ENCODE measurements around the gene TM4SF4. TPM values are rescaled to one million over a fixed set of nuclear protein-coding genes. Genes with fewer than 3 reads are reported as not detected.

TM4SF4 gene
- total and polyA plus RNA-seq, 2 of the 8 experiments (the other 6 are each of a cell fraction or from before 2014, with no cell fraction given): not detected

DNA sequence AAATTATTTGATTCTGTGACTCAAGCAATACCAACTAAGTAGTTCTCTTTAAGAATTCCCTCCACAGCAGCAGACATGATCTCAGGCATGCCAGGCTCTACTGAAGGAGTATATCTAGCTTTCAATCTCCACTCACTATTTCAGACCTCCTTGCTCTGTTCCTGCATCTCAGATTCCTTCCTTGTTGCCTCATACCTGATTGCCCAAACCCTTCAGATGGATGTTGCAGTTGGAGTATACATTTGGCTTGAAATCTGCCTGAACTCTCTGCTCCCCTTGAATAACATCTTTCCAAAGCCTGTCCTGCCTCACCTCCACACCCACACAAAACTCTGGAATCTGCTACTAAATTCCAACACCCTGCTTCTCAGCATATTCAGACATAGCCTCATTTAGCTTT lies 19.8 kb upstream of the TM4SF4 start:
- H3K79me2 ChIP-seq (ENCODE audit: control insufficient read depth in 1 of 2, insufficient read depth in 2 of 2, low read length in 2 of 2): no peaks in the 10 kb centered on the region
- no peak for DNase-seq (ENCODE audit: low read depth in 1 of 2, low spot score in 2 of 2)
- no peak overlapping the region for H3K56ac ChIP-seq (replicated peaks; ENCODE audit: insufficient read length, low read depth, low read length)
- no peak overlapping the region for H3K4me3 ChIP-seq (ENCODE audit: extremely low read depth in 1 of 4, insufficient read depth in 2 of 4, low read depth in 3 of 4, low read length in 4 of 4)
- CTCF ChIA-PET (ENCODE audit: partially characterized antibody): interaction anchor here (0.8 to 2.0 kb wide), 5 partner anchors 10 to 103 kb away, joined by 3 to 6 read pairs (median 3); no protein-coding TSS in a partner anchor
- no peak overlapping the region for H4K91ac ChIP-seq (replicated peaks; ENCODE audit: insufficient read length, low read length)
- TF ChIP-seq CTBP2 (IDR thresholded peaks at IDR 0.05; ENCODE audit: borderline replicate concordance, insufficient read depth, insufficient read length, low read length) (no peak), E2F6 (IDR thresholded peaks at IDR 0.05) (no peak), NRF1 (IDR thresholded peaks at IDR 0.05; ENCODE audit: low read depth, low read length) (no peak), ASH2L (IDR thresholded peaks at IDR 0.05; ENCODE audit: low read length) (no peak), EGR1 (IDR thresholded peaks at IDR 0.05; ENCODE audit: borderline replicate concordance, low read depth, low read length) (no peak), KDM1A (IDR thresholded peaks at IDR 0.05; ENCODE audit: borderline replicate concordance, low read length) (no peak), SIX5 (IDR thresholded peaks at IDR 0.05; ENCODE audit: low read depth, low read length) (no peak), POU5F1 (IDR thresholded peaks at IDR 0.05; ENCODE audit: low read depth, low read length) (no peak), CHD1 (IDR thresholded peaks at IDR 0.05; ENCODE audit: low read depth, low read length) (no peak), YY1 (IDR thresholded peaks at IDR 0.05; ENCODE audit: low read depth, low read length) (no peak), MAFK (IDR thresholded peaks at IDR 0.05; ENCODE audit: low read depth, low read length) (no peak), CBX8 (IDR thresholded peaks at IDR 0.05; ENCODE audit: borderline replicate concordance, low read depth, low read length) (no peak), EZH2 (IDR thresholded peaks at IDR 0.05; ENCODE audit: low read depth, low read length, severe bottlenecking) (no peak)
- TF ChIP-seq, protein P1, sequence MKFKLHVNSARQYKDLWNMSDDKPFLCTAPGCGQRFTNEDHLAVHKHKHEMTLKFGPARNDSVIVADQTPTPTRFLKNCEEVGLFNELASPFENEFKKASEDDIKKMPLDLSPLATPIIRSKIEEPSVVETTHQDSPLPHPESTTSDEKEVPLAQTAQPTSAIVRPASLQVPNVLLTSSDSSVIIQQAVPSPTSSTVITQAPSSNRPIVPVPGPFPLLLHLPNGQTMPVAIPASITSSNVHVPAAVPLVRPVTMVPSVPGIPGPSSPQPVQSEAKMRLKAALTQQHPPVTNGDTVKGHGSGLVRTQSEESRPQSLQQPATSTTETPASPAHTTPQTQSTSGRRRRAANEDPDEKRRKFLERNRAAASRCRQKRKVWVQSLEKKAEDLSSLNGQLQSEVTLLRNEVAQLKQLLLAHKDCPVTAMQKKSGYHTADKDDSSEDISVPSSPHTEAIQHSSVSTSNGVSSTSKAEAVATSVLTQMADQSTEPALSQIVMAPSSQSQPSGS (IDR thresholded peaks at IDR 0.05; ENCODE audit: low read length): no peak
- H3K23me2 ChIP-seq (ENCODE audit: low read depth, low read length): no peaks in the 10 kb centered on the region
- no peak overlapping the region for H2AK5ac ChIP-seq (ENCODE audit: low read depth, low read length)
- no peak overlapping the region for H2AFZ ChIP-seq (ENCODE audit: low read length)
- H2BK20ac ChIP-seq (ENCODE audit: low read length): no peak overlapping the region
- no peaks in the 10 kb centered on the region for H3K79me1 ChIP-seq (ENCODE audit: low read depth, low read length)
- no peak overlapping the region for H3K18ac ChIP-seq (ENCODE audit: extremely low read depth, low read length)
- no peak overlapping the region for H2BK12ac ChIP-seq (ENCODE audit: low read depth, low read length)
- POLR2A ChIA-PET (ENCODE audit: partially characterized antibody): no interaction called here
- H3K4ac ChIP-seq (replicated peaks; ENCODE audit: insufficient read length, low read depth, low read length): no peak overlapping the region
- H3K4me1 ChIP-seq (replicated peaks in 1 of 4; ENCODE audit: control insufficient read depth in 3 of 4, insufficient read depth in 4 of 4, low read length in 3 of 4): no peaks in the 10 kb centered on the region
- H4K5ac ChIP-seq (ENCODE audit: insufficient read length, low read depth, low read length): no peak overlapping the region
- no peak overlapping the region for H3K4me2 ChIP-seq (ENCODE audit: insufficient read depth in 1 of 2, low read depth in 2 of 2, low read length in 2 of 2)
- no peak overlapping the region for H2BK15ac ChIP-seq (ENCODE audit: low read length)
- no peak overlapping the region for H4K8ac ChIP-seq (ENCODE audit: extremely low read depth, insufficient read depth, low read length)
- no peak overlapping the region for H3K9ac ChIP-seq (replicated peaks in 1 of 4; ENCODE audit: extremely low read depth in 1 of 4, low read depth in 3 of 4, low read length in 3 of 4)
- no peaks in the 10 kb centered on the region for H3K27me3 ChIP-seq (replicated peaks in 1 of 4; ENCODE audit: control insufficient read depth in 3 of 4, extremely low read depth in 1 of 4, insufficient read depth in 3 of 4, low read length in 3 of 4)
- no peak overlapping the region for H3K23ac ChIP-seq (ENCODE audit: insufficient read length)
- no peak overlapping the region for H2BK120ac ChIP-seq (replicated peaks; ENCODE audit: low read depth, low read length)
- H3K9me3 ChIP-seq (ENCODE audit: insufficient read depth in 2 of 2, low read depth in 1 of 2, low read length in 1 of 2): peaks cover 17 to 24% of the 10 kb centered on the region in 2 experiments
- H2BK5ac ChIP-seq (ENCODE audit: low read depth, low read length): no peak overlapping the region
- no peaks in the 10 kb centered on the region for H4K20me1 ChIP-seq (replicated peaks in 1 of 2; ENCODE audit: control insufficient read depth in 1 of 2, insufficient read depth in 2 of 2, low read length in 2 of 2)
- no peak for FAIRE-seq
- no peaks in the 10 kb centered on the region for H3K36me3 ChIP-seq (ENCODE audit: control insufficient read depth in 2 of 4, insufficient read depth in 4 of 4, low read length in 3 of 4)
- H3K14ac ChIP-seq (ENCODE audit: insufficient read length): no peak overlapping the region
- H3K27ac ChIP-seq (ENCODE audit: low read depth, low read length): no peak overlapping the region

Data from H1 (cell line).